ENCODE results near the gene SEMA7A.
"Not testable (repeated sequence)": the region's sequence is repeated elsewhere in the genome, so short reads cannot be mapped to it uniquely, and the experiment has no call there.

The SEMA7A gene

DNA sequence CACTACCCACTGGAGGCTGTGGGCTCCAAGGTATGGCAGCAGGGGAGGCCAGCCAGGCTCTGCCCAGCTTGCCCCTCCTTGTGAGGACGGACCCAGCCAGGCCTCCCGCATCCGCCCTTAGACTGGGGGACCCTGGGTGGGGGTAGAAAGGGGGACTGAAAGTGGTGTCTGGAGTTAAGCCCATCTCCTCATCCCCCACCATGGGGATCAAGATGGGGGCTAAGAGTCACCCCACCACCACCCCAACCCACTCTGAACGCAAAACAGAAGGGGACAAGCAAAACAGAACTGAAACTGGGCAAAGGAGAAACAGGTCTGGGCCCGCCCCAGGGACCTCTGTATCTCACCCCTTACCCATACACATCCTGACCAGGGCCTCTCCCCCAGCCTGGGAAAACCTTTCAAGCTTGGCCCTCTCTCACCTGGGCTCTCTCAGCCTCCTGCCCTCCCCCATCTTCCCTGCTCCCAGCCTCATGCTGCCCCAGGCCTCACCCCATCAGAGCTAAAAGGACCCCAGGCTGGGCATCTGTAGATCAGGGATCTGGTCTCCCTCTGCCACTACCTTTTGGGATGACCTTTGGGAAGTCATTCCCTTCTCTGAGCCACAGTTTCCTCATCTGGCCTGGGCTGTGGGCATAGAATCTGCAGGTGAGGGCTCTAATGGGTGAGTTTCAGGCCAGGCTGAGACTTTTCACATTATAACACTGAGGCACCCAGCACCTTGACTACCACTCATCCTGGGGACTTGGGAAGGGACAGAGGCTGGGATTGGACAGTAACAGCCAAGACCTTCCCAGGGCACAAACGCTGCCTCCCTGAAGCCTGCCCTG lies 36.3 kb downstream of the SEMA7A start:
- DNase-seq, result no peak

DNA sequence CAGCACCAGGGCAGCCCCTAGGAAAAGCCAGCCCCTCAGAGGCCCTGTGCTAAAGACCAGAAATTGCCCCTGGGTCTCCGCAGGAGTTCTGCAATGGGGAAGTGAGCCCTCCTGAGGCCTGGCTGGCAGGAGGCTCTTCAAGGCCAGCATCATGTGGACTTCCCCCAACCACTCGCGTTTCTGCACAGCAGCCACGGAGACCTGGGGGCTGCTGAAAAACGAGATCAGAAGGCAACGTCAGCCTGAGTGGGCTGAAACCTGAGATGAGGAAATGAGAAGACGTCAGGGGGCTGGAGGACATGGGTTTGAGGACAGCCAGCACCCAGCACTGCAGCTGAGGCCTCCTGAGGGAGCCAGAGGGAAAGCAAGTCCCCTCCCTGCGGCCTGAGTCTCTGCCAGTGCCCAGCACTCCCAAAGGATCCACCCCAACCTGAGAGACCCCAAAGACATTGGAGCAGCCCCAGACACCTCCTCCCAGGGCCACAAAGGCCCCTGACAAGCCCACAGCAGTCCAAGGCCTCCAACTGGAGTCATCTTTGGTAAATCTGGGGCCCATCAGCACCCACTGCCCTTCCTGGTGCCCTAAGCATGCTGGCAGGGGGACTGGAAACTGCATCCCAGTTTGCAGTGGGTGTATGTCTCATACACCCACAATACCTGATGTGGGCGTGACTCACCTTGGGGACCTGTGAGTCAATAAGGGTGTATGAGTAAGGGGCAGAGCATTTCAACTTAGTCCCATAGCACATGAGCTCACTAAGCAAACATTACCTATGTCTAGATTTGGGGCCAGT lies 37.1 kb downstream of the SEMA7A start:
- no peak for DNase-seq

- DNase-seq, result no peak
Measured at GRCh38 chr15:74396146-74396438, 37.7 kb downstream of the SEMA7A start.

GRCh38 chr15:74395319-74396145 lies 38.2 kb downstream of the SEMA7A start:
- no peak for DNase-seq

- no peak for DNase-seq
Measured at GRCh38 chr15:74394090-74394846, 39.5 kb downstream of the SEMA7A start.

GRCh38 chr15:74393423-74393822 lies 40.3 kb downstream of the SEMA7A start:
- no peak for DNase-seq

DNA sequence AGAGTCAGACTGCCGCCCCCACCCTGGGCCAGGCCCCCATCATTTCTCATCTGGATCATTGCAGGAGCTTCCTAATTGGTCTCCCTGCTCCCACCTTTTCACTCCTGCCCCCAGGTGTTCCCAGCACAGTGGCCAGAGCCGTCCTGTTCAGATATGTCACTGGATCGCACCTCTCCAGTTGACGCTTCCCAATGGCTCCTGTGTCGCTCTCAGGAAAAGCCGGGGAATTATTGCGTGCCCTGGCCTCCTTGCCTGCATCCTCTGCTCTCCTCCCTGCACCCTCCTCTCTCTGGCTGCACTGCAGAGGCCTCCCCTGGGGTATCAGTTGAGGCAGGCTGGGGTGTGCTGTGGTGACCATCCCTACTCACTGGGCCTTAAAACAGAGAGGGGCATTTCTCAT lies 40.9 kb downstream of the SEMA7A start:
- no peak for DNase-seq

DNA sequence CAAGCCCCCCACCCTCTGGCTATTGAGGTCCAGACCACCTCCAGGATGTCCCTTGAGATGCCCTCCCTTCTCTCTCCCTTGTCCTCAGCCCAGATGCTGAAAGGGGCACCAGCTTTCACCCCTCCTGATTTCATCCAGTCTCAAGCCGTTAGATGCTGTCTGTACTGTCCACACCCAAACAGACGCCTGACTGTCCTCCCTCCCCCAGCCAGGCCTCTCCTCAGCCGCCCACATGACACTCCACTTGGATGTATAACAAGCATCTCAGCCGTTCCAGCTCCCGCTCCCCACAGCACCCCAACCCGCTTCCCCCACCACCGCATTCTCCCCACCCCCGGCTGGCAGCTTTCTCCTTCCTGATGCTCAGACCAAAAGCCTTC lies 41.3 kb downstream of the SEMA7A start:
- DNase-seq, result no peak

- no peak for DNase-seq
Measured at GRCh38 chr15:74391582-74392450, 41.9 kb downstream of the SEMA7A start.

- DNase-seq, result no peak
Measured at GRCh38 chr15:74390647-74391288, 43.0 kb downstream of the SEMA7A start.

GRCh38 chr15:74390049-74390646 lies 43.6 kb downstream of the SEMA7A start:
- DNase-seq, result not testable (repeated sequence)

DNA sequence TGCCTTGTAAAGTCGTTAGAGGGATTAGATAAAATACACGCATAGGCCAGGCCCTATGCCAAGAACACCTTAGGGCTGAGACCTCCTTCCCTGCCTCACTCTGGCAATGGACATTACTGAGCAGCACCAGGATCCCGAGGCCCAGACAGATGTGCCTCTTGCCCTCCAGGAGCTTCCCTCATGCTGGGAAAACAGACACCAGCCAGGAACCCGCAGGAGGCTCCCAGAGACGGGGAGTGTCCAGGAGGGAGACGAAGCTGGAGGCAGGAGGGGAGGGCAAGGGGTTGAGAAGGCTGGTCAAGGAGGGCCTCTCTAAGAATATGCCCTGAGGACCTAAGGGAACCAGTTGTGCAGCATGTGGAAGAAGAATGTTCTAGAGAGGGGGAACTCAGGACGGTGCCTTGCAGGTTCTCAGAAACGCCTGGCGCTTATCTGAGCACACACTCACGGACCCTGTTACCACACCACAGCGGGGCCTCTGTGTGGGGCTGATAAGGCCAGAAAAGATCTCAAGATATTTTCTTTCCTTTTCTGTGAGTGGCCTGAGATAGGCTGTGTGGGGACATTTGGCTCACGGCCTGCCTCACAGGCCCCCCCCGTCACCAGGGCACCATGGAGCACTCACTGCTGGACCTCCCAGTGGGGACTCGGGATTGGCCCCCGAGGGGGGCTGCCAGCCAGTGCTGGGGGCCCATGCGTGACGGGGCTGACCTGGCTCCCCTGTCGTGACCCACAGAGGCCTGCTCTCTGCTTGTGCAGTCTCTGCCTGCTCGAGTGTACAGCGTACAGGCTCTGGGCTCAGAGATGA lies 44.3 kb downstream of the SEMA7A start:
- no peak for DNase-seq

DNA sequence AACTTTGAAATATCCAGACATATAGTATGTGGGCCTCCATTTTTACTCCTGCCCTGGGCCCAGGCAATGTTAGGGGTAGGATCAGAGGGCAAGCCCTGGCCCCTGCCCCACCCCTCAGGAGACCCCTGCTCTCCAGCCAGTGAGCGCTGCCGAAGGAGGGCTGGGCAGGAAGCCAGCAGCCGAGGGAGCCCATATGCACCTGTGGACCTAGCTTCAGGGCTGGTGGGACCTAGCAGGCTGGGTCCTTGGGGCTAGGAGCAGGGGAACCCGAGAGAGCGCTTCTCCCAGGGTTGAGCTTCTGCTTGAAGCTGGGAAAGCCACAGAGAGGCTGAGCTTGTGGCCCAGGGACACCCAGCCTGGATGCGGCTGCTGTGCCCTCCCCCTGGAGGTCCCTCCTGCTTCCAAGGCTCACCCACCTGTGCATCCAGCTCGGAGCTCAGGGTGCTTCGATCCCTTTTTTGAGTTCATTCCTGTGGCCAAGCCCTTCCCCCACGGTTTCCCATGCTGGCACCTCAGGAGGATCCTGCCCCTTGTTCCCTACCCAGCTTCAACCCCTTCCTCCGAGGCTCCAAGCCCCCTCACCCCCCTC lies 45.3 kb downstream of the SEMA7A start:
- no peak for DNase-seq

DNA sequence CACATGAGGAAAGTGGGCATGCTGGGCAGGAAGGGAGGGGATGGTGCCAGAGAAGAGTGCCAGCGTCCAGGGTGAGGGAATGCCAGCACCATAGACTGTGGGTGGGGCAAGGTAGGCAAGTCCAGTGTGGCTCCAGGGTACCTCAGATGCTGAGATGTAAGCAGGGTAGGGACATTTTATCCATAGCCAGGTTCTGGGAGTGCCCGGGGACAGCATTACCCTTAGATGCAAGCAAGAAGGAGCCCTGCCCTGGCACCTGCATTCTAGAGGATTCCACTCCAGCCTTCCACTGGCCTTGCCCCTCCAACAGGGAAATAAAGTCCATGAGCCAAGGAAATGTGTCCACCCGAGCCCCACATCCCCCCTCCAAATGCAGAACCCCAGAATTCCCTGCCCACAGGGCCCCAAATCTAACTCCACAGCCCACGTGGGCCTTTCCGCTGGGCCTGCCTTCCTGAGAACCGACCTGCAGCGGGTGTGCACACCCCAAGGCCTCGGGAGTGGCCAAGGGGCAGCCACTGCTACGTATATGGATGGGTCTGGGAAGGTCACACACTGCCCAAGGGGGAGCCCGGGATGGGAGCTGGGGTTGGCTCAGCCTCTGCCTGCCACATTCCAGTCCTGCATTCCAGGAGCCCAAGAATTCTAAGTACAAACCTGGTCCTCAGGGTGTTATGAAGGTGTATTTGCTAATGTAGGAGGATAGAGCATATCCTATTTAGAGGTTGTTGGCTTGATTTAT lies 46.0 kb downstream of the SEMA7A start:
- DNase-seq, result no peak

DNA sequence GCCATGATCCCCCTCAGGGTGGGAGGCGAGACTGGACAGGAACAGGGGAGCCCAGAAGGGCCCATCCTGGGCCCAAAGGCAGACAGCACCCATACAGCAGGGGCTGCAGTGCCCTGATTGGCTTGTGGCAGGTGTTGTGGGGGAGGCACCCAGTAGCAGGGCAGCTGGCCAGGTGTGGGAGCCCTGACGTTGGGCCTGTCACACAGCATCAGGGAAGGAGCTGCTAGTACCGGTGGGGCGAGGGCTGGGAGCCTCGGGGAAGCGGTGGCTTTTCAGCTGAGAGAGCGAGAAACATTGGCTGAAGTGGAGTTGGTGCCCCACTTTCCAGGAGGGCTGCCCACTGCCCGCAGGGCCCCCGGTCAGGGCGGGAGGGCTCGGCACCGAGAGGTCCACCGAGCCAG lies 46.6 kb downstream of the SEMA7A start:
- no peak for DNase-seq

- no peak for DNase-seq
Measured at GRCh38 chr15:74386496-74387140, 47.1 kb downstream of the SEMA7A start.

DNA sequence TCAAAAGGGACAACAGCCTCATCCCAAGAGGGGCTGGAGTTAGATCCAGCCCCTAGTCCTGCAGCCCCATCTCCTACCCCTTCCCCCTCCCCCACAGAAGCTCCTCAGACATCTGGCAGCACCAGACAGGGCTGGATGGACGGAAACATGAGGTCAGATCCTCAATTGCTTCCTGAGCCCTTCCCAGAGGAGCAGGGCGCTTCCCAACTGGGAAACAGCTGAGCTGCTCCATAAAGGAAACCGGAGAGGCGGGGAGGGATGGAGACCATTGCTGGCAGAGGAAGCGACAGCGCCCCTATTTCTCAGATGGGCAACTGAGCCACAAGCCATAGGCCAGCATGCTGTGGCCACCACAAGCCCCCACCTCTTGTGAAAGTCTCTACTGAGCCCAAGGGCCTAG lies 48.0 kb downstream of the SEMA7A start:
- DNase-seq, result no peak

All from activated CD4-positive, alpha-beta T cell treated with anti-CD3 and anti-CD28 coated beads, Interleukin-2, amount 50 U/mL, for 1 hour (primary cell).